Glomerular visceral epithelial cell (primary cell): ENCODE data around the gene ASB2.

Experiments
- DNase-seq: peaks from one replicate; pipeline ENCODE4 v3.0.0-alpha.2; 2016; ENCODE audit errors: extremely low spot score

Gene ASB2

DNA sequence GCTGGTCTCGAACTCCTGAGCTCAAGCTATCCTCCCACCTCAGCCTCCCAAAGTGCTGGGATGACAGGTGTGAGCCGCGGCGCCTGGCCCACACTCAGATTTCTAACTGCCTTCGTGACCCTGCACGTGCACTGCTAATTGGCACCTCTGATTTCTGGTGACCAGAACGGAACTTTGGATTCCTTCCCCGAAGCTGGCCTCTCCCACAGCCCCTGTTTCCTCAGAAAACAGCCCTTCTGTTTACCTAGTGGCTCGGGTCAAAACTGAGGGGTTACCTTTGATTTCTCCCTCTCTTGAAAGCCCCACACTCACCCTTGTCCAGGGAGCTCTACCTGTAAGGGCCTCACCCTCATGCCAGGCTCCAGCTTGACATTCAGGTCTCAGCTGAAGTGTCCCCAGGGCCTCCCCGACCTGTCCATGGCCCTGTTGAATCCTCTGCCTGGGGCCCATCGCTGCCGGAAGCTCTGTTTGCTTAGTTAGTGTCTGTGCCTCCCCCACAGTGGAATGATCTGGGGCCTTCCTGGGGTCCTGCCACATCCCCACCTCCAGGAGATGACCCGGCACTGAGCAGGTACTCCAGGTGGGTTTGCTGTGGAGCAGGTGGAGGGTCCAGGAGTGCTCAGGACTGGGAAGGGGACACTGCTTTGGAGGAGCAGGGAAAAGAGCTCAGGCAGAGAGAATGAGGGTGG, 73.6 kb downstream of the ASB2 start:
- DNase-seq: no peak

DNA sequence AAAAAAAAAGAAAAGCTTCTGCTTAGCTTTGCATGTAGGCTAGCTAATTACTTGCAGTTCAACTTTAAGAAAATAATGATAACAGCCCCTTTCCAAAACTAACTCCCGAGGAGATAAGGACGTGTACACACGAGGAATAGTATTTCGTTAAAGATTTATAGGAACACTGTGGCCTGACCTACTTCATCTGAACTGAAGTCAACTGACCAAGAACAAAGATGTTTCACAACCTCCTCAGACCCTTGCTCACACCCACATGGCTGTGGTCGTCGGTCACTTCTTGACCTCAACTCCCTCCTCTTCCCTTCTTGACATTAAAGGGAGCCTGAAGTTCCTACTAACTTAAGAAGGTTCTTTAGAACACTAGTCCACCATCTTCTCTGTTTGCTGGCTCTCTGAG, 74.6 kb downstream of the ASB2 start:
- no peak for DNase-seq

DNA sequence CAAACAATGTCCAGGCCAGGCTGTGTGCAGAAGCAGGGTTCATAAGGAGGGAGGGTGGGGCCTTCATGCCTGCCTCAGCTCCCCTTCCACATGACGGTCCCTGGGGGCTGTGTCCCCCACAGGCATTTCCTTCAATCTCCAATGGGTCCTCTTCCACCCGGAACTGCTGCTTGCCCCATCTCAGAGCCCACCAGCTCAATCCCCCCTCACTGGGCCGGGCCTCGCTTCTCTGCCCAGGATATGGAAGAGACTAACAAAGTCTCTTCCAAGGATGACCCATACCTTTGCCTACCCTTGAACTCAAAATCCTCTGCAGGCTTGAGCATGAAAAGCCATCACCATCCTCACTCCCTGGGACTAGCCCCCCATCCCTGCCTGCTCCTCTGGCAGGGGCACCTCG, 77.6 kb downstream of the ASB2 start:
- no peak for DNase-seq

DNA sequence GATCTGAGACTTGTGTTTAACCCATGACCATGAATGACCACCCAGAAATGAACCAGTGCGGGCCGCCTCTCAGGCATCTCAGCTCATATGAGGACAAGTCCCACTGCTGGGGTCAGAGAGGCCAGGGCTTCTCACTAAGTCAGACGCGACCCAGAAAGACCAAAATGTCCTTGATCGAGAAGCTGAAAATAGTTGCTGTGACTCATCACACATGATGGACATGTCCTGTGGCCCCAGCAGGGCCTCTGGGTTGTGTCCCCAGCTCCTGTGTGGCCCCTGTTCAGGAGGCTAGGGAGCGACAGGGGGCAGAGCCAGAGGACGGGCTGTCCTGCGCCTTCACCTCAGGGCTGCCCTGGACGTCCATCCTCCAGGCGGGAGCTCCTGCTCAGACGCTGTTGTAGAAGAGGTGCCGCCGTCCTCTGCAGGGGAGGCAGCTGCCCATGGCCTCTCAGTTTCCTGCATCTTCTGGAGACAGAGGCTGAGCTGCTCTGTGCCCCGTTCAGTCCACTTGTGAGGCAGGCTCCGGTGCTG, 78.2 kb downstream of the ASB2 start:
- no peak for DNase-seq

DNA sequence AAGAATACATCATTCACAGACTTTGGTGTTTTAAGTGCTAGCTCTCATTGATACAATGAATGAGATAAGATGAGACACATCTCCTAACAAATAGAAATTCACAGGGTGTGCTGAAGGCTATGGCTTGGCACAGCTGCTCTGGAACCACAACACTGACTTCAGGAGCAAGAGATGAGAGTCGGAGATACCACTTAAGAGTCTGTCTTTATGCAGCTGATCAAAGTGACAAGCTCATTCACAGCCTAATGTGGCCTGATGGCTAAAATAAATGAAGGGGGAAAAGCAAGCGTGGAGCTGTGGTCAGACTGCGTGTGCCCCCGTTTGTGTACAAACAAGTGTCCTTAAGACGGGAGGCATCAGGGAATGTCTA, 78.9 kb downstream of the ASB2 start:
- DNase-seq: no peak

- no peak for DNase-seq
Measured at GRCh38 chr14:93895023-93895604, 81.3 kb downstream of the ASB2 start.

GRCh38 chr14:93893661-93894261, 82.6 kb downstream of the ASB2 start:
- DNase-seq: no peak

DNA sequence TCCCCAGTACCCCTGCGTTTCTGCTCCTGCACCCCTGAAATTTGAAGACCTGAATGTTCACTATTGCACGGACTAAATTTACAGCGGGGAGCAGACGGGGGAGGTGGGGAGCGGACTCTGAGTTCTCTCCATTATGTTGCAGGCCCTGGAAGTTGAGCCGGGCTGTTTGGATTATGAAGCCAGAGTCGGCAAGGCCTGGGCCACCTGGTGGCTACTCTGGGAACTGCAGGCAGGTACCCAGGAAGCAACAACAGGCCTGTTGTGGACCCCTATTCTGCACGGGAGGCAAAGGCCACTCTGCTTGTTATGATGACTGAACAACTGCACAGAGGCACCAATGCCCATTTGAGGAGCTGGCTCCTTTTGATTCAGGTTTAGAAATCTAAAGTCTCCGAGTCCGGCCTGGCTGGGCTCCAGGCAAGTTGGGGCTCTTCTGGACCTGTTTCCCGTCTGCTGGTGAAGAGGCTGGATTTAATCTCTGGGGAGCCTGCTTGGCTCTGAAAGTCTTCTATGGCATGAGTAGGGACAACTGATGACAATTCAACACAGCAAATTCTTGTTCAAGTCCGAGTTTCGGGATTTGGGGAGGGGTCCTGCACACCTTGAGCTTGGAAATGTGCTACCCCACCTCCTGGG, 83.3 kb downstream of the ASB2 start:
- DNase-seq: peak; percentile 53

DNA sequence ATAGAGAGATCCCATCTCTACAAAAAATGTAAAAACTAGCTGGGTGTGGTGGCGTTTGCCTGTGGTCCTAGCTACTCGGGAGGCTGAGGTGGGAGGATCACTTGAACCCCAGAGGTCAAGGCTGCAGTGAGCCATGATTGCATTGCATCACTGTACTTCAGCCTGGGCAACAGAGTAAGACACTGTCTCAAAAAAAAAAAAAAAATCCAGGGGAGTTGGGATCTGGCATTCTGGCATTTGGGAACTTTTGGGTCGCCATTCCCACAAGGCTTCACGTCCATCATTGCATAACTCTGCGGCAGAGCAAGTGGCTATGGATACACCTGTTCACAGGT, 83.9 kb downstream of the ASB2 start:
- DNase-seq: no peak

DNA sequence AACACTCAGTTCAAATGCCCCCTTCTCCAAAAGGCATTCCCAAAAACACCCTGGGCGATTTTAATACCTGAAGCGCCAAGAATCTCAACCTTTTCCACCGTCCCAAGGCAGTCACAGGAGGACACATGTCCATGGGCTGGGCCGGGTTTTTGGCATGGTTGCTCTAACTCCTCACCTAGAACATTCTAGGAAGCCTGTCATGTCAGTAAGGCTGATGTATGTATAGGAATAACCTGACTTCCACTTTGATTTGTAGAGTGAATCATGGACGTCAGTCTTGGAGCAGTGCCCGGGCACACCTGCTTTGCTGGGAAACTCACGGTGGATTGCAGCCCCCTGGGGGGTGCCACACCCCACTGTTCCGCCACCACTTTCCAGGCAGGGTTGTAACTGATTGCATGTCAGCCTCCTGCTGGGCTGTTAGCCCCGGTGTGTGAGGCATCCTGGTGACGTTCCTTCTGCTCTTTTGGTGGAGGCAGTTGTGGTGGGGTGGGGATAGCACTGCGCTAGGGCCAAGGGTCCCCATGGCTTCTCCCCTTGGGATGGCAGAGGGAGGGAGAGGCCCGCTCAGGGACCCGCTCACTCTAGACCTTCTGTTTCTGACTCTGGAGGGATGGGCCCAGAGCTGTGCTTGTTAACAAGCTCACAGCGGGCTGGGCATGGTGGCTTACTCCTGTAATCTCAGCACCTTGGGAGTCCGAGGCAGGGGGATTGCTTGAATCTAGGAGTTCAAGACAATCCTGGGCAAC, 84.4 kb downstream of the ASB2 start:
- DNase-seq: no peak

DNA sequence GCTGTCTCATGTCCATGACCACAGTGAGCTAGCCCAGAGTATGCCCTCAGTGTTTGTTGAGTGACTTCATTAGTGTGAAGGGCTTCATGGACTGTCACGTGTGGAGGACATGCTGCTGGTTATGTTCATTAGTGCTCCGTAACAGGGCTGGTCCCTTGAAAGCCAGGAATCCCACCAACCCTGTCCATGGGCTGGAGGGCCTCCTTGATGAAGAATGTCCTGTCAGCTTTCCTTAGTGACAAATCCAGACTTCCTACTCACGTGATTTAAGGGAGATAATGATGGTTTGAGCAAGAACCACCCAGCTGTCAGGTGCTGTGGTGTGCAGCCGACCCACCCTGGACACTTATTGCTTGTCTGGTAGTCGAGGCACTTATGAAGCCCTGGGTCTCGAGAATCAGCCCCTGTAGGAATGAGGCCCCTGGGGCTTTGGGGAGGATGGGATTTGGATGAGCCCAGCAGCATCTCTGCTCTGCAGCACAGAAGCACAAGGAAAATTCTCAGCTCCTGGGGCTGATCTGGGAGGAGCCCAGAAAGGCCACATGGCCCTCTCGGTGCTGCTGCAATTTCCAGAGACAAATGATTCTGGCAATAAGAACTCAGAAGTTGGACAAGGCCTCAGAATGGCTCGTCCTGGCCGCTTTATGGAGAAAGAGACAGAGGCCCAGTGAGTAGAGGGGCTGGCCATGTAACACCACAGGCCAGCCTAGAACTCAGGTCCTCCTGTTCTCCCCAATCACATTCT, 86.5 kb downstream of the ASB2 start:
- no peak for DNase-seq

- no peak for DNase-seq
Measured at GRCh38 chr14:93888995-93889394, 87.4 kb downstream of the ASB2 start.

DNA sequence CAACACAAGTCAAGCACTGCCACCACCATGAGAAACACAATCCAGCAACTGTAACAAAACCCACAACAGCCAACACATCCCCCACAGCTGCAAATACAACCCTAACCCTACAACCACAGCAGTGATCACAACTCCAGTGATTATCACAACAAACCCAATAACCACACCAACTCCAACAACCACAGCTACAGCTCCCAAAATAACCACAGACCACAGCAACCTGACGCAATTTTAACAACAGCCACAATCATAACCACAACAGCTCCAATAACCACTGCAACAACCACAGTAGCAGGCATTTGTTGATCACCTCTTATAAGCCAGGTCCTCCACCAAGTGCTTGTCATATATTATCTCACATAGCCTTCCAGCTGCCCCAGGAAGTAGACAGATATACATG, 91.4 kb downstream of the ASB2 start:
- no peak for DNase-seq
